H1 (cell line): Measurements from ENCODE around the gene TADA1. TPM values are rescaled to one million over a fixed set of nuclear protein-coding genes. Genes with fewer than 3 reads are reported as not detected.

ENCODE experiments used
- BACH1 ChIP-seq: IDR thresholded peaks from 2 replicates; pipeline ENCODE4 v1.6.1; 2012; ENCODE audit warnings: low read length, improper control_type of control experiment
- BCL11A ChIP-seq, 2 experiments: IDR thresholded peaks; one replicate each; pipeline ENCODE4 v1.6.1; 2011; ENCODE audit warnings: low read depth in 2 of 2, low read length in 2 of 2, mild to moderate bottlenecking in 2 of 2
- CTBP2 ChIP-seq: IDR thresholded peaks from 2 replicates; pipeline ENCODE4 v1.7.0; 2011; ENCODE audit warnings: borderline replicate concordance, mild to moderate bottlenecking, moderate library complexity, mixed read lengths, low read length; ENCODE audit not compliant: insufficient read depth, insufficient read length
- EZH2 ChIP-seq: fragments of 200-600 bp; sonication (generic); IDR thresholded peaks from 2 replicates; pipeline ENCODE4 v1.7.1; 2012; ENCODE audit warnings: low read depth, mild to moderate bottlenecking, moderate library complexity, low read length, inconsistent platforms; ENCODE audit not compliant: severe bottlenecking
- FOSL1 ChIP-seq: IDR thresholded peaks from 2 replicates; pipeline ENCODE4 v1.6.1; 2011; ENCODE audit warnings: mild to moderate bottlenecking, low read depth, low read length, moderate library complexity; ENCODE audit not compliant: insufficient read depth
- KDM4A ChIP-seq: IDR thresholded peaks from one replicate; pipeline ENCODE4 v1.7.1; 2012; ENCODE audit warnings: low read depth, mild to moderate bottlenecking, moderate library complexity, low read length, inconsistent platforms; ENCODE audit not compliant: severe bottlenecking
- TEAD4 ChIP-seq: IDR thresholded peaks from 2 replicates; pipeline ENCODE4 v1.6.1; 2012; ENCODE audit warnings: low read depth, low read length, inconsistent platforms, mixed read lengths
- polyA plus RNA-seq, 7 experiments: library from polyadenylated mRNA; depleted of rRNA in 3 of 7; stranded (reverse) in 5 of 7; unstranded in 2 of 7; fragments of >200 nt in 5 of 7; fragments of 200-250 nt in 2 of 7; gene quantifications; 1 replicate in 5 of 7; 2 replicates in 1 of 7; 4 replicates in 1 of 7; pipeline versions ENCODE4 v1.2.1 to v1.2.3, GENCODE V29; 2011 to 2013; ENCODE audit warnings: missing spikeins in 2 of 7, mixed read lengths in 2 of 7
- total RNA-seq: library from RNA; stranded (reverse); fragmentation: NEBNext Ultra II Directional; extraction: Animal tissue kit (Norgen Biotek cat#: 25700); gene quantifications from 2 replicates; pipeline ENCODE4 v1.2.1, GENCODE V29; 2021

Gene TADA1
- total and polyA plus RNA-seq, 2 of the 8 experiments (the other 6 are each of a cell fraction or from before 2014, with no cell fraction given), result 21.1 to 23.6 TPM

DNA sequence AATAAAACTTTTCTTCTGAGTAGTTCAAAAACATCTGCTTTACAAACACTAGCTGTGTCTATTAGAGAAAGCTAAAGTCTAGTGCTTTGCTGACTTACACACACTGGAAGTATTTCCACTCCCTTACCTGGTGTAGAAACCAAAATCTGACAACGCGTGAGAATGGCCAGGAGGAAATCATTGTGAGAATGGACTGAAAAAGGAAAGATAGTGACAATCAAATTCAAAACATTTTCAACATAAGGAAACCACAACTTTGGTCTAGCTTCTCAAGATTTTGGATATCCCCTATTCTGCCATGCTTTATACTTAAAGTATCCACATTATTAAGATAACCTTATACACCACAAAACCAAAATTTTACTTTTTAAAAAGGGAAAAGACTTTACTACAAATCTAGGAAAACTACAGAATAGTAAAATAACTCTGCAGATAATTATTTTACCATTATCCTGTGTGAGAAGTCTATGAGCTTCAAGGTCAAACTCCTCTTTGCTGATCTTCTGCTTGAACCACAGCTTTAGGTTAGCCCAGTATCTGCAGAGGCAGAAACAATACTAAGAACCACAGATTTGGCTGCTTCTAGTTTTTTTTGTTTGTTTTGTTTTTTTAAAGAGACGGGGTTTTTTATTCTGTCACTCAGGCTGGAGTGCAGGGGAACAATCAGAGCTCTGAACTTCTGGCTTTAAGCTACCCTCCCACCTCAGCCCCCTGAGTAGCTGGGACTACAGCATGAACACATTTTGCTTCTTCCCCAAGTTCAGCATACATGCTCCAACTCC, 6.6 kb downstream of the TADA1 start (continued):
- TF ChIP-seq EZH2 (no peak), TEAD4 (no peak), BCL11A (IDR thresholded peaks at IDR 0.05; ENCODE audit: low read depth in 2 of 2, low read length in 2 of 2) (no peak), BACH1 (no peak), KDM4A (no peak), CTBP2 (no peak), FOSL1 (no peak)
- TF ChIP-seq, all 59 proteins: peak for 0
